ENCODE measurements around the gene ADTRP.

DNA sequence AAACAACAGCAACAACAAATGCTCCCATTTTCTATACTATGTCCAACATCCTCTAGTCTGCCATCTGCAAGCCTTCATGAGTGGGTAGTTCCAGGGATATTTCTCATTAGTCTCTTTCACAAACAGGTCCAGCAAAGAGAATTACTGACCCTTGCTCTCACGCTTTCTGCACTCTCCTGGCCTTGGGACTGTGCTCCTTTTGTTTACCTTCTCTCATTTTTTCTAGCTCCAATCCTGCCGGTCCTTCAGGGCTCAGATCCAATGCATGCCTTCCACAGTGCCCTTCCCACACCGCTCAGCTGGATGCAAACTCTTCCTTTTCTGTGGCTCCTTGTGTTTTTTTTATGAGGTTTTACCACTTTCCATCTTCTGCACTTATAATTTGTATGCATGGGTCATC, 47.2 kb downstream of the ADTRP start:
- TF ChIP-seq, protein P1, sequence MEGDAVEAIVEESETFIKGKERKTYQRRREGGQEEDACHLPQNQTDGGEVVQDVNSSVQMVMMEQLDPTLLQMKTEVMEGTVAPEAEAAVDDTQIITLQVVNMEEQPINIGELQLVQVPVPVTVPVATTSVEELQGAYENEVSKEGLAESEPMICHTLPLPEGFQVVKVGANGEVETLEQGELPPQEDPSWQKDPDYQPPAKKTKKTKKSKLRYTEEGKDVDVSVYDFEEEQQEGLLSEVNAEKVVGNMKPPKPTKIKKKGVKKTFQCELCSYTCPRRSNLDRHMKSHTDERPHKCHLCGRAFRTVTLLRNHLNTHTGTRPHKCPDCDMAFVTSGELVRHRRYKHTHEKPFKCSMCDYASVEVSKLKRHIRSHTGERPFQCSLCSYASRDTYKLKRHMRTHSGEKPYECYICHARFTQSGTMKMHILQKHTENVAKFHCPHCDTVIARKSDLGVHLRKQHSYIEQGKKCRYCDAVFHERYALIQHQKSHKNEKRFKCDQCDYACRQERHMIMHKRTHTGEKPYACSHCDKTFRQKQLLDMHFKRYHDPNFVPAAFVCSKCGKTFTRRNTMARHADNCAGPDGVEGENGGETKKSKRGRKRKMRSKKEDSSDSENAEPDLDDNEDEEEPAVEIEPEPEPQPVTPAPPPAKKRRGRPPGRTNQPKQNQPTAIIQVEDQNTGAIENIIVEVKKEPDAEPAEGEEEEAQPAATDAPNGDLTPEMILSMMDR (IDR thresholded peaks at IDR 0.05) = no peak
- TF ChIP-seq POLR2A (IDR thresholded peaks at IDR 0.05) = no peak
- TF ChIP-seq EP300 (IDR thresholded peaks at IDR 0.05) = no peak

Data from ovary (tissue), 3 donors.